ENCODE measurements around the gene LHX6. TPM values are rescaled to one million over a fixed set of nuclear protein-coding genes. Genes with fewer than 3 reads are reported as not detected.

The LHX6 gene
- total RNA-seq, 4 donors from 2014 or later: 0.53 to 4.6 (median 0.95) TPM; not detected in 1

DNA sequence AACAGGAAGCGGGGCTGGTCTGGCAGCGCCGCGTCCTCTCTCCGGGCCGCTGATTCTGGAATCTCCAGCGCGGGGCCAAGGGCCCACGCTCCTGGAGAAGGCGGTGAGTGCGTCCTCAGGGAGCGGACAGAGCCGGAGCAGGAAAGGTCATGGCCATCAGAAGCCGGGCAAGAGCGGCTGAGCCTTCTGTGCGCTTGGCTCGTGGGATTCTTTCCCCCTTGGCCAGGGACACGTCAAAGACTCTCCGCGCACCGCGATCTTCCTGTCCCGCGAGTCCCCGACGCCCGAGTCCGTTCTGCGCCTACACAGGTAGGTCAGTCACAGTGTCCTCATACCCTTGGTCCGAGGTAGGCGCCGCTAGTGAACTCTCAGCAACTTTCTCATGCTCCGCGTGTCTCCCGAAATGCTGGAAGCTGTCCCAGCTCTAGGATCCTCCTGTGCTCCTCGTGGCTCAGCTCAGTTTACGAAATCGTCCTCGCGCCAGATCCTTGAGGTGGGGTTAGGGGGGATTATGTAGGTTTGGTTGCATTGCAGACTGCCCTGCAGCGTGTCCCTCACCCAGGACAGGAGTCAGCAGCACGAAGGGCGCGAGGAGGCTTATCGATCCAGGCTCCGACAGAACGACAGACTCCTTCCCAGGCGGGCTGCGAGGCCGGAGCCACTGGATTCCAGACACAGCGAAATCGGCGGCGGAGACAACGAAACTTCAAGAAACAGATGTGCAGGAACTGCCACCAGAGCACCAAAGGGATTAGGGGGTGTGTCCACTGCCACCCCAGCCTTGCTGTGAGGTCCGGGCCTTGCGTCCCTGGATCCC lies 8.7 kb downstream of the LHX6 start:
- no peak for DNase-seq
- Histone ChIP-seq H3K27ac (no peak overlapping the region), H3K4me1 (peaks cover 15 to 33% (median 17%) of the 10 kb centered on the region in 3 donors), H3K36me3 (no peaks in the 10 kb centered on the region), H3K9me3 (no peaks in the 10 kb centered on the region), H3K4me3 (peak overlapping the region in 3 of 4 donors; percentile 9 to 52 (median 28)), H3K27me3 (peaks cover 18 to 100% (median 25%) of the 10 kb centered on the region in 4 donors)
- WGBS, 2 donors: 32 to 53% methylated on average over 3 to 34 of the region's 57 CpGs
- intact Hi-C loops (cut with DNase I): no loop called here
- no peak for TF ChIP-seq POLR2A (IDR thresholded peaks at IDR 0.05)
- TF ChIP-seq, protein P1, sequence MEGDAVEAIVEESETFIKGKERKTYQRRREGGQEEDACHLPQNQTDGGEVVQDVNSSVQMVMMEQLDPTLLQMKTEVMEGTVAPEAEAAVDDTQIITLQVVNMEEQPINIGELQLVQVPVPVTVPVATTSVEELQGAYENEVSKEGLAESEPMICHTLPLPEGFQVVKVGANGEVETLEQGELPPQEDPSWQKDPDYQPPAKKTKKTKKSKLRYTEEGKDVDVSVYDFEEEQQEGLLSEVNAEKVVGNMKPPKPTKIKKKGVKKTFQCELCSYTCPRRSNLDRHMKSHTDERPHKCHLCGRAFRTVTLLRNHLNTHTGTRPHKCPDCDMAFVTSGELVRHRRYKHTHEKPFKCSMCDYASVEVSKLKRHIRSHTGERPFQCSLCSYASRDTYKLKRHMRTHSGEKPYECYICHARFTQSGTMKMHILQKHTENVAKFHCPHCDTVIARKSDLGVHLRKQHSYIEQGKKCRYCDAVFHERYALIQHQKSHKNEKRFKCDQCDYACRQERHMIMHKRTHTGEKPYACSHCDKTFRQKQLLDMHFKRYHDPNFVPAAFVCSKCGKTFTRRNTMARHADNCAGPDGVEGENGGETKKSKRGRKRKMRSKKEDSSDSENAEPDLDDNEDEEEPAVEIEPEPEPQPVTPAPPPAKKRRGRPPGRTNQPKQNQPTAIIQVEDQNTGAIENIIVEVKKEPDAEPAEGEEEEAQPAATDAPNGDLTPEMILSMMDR (IDR thresholded peaks at IDR 0.05): no peak

DNA sequence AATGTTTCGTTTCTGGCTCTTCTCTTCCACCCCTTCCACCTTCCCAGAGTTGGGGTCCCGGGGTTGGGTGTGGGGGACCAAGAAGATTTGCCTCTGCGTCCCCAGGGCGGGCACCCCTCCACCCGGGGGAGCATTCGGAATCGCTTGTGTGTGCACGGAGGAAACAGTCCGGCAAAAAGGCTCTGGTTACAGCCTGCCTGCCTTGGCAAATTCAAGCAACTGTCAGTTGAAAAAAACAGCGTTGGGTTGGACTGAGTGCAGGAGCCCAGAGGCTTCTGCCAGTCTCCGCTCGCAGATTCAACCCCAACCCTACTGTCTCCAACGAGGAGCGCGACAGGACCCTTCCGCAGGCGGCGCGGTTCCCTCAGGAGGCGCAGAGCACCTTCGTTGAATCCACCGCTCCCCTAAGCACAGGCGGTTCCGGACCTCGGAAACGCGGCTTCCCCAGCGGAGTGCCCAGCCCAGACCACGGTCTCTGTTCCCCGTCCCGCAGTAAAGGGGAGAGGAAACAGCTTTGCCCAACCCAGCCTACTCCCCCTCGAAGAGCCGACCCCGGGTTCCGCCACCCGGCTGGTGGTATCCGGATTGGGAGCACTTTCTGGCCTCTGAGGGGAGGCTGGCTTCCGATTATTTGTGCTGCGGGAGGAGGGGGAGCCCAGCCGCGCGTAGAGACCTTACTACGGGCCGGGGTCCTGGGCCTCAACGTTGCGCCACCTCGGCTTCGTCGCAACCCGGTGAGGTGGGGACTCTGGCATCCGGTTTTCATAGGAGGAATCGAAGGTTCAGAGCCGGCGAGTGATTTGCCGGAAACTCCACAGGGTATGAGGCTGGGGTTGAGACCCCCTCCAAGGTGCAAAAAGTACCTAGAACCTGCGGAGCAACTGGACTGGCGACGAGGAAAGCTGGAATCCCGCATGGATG lies 9.6 kb downstream of the LHX6 start:
- Histone ChIP-seq H3K36me3 (no peaks in the 10 kb centered on the region), H3K9me3 (no peaks in the 10 kb centered on the region), H3K4me1 (peaks cover 18 to 38% (median 20%) of the 10 kb centered on the region in 3 donors), H3K27ac (no peak overlapping the region), H3K4me3 (peak overlapping the region in 3 of 4 donors; percentile 9 to 52 (median 28)), H3K27me3 (peaks cover 18 to 100% (median 30%) of the 10 kb centered on the region in 4 donors)
- TF ChIP-seq, protein P1 (IDR thresholded peaks at IDR 0.05): no peak
- TF ChIP-seq POLR2A (IDR thresholded peaks at IDR 0.05): no peak
- whole genome bisulfite sequencing, 2 donors: 14 to 19% methylated on average over 4 to 12 of the region's 59 CpGs
- intact Hi-C loops (cut with DNase I): no loop called here
- no peak for DNase-seq

DNA sequence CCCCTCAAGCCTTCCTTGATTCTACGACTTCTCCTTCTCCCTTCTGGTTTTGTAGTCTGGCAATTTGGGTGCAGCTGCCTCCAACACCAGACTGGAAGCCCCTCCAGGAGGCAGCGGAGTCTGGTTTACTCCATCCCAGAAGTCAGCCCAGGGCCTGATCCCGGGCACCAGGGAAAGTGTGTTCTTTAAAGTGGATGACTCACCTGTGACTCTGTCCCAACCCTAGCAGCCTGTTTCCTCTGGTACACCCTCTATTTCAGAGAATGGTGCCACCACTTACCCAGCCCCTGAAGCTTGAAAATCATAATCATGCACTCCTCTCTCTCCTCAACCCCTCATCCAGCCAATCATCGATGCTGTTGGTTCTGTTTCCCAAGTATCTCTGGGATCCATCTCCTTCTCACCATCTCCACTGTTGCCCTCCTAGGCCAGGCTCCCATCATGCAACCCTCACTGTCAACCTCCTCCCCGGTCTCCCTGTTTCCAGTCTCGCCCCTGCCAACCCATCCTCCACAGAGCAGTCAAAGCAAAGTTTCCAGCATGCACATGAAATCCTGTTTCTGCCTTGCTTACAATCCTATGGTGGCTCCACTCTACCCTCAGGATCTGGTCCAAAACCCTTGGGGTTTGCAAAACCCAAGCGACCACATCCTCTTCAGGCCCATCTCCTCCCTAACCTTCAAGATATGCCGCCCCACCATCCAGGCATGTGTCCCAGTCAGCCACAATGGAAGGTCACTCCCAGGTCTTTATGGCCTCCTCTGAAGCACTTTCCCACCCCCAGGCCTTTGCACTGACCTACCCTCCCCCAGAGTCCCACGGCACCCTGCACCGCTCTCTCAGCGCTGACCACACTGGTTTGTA lies 10.5 kb downstream of the LHX6 start:
- 63% methylated on average over 10 to 11 of the region's 11 CpGs for WGBS, 2 donors
- Histone ChIP-seq H3K4me1 (peaks cover 27 to 47% (median 29%) of the 10 kb centered on the region in 3 donors), H3K27me3 (peaks cover 18 to 100% (median 33%) of the 10 kb centered on the region in 4 donors), H3K27ac (no peak overlapping the region), H3K9me3 (no peaks in the 10 kb centered on the region), H3K4me3 (no peak overlapping the region), H3K36me3 (no peaks in the 10 kb centered on the region)
- TF ChIP-seq, protein P1 (IDR thresholded peaks at IDR 0.05): no peak
- no peak for TF ChIP-seq POLR2A (IDR thresholded peaks at IDR 0.05)
- no peak for DNase-seq
- intact Hi-C loops (cut with DNase I): no loop called here

DNA sequence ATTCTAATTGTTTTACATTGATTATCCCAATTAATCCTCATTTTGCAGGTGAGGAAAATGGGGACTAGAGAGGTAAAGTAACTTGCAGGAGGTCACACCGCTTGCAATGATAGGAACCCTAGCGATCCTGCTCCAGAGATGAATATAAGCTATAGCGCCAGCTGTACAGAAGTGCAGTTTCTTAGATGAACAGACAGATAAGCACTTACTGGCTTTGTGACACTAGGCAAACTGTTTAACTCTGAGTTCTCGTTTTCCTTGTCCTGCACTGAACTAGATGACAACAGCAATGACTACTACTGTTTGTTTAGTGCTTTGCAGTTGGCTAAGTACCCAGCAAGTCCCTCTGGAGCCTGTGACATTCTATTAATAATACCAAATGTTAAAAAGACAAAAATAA lies 11.1 kb downstream of the LHX6 start:
- Histone ChIP-seq H3K4me3 (no peak overlapping the region), H3K36me3 (no peaks in the 10 kb centered on the region), H3K27me3 (peaks cover 23 to 100% (median 38%) of the 10 kb centered on the region in 4 donors), H3K27ac (no peak overlapping the region), H3K9me3 (no peaks in the 10 kb centered on the region), H3K4me1 (peaks cover 29 to 51% (median 30%) of the 10 kb centered on the region in 3 donors)
- 56 to 58% methylated on average over 4 of the region's 4 CpGs for WGBS, 2 donors
- no peak for DNase-seq
- intact Hi-C loops (cut with DNase I): no loop called here
- TF ChIP-seq, protein P1 (IDR thresholded peaks at IDR 0.05): no peak
- TF ChIP-seq POLR2A (IDR thresholded peaks at IDR 0.05): no peak
